ENCODE measurements around the gene AURKB.

- TF ChIP-seq CTCF (IDR thresholded peaks at IDR 0.05 in 2 of 3, conservative IDR thresholded peaks at IDR 0.05 in 1 of 3; ENCODE audit: borderline replicate concordance in 1 of 3, insufficient read depth in 1 of 3, low read depth in 2 of 3, low read length in 2 of 3) = no peak
- no peak for TF ChIP-seq POLR2A (IDR thresholded peaks at IDR 0.05; ENCODE audit: borderline replicate concordance, extremely low read depth, insufficient read depth, insufficient read length)
Observed at GRCh38 chr17:8212312-8213180, 2.2 kb upstream of the AURKB start.
